ENCODE results near the gene SALL4.
"Not testable (repeated sequence)": the region's sequence is repeated elsewhere in the genome, so short reads cannot be mapped to it uniquely, and the experiment has no call there.

The SALL4 gene

GRCh38 chr20:51763965-51764602, 38.2 kb downstream of the SALL4 start:
- DNase-seq: no peak

DNA sequence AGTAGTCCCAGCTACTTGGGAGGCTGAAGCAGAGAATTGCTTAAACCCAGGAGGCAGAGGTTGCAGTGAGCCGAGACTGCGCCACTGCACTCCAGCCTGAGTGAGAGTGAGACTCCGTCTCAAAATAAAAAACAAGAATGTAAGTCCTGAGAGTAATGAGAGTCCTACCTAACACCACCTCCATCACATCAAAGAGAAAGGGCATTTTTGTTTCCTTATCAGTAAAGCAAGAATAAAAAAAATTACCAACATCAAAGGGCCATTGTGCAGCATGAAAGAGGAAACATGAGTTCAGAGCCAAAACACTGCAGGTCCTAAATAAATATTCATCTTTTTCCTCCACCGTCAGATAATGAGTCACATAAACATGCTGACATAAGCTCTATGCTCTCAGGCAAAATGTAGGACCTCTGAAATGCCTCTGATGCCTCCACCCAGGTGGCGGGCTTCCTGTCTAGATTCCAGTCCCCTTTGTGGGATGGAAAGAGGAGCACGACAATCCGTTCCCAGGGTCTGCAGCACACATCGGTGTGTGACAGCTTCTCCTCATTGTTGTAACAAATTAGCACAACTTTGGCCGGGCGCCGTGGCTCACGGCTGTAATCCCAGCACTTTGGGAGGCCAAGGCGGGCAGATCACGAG, 41.3 kb downstream of the SALL4 start:
- no peak for DNase-seq

GRCh38 chr20:51759769-51760510, 42.4 kb downstream of the SALL4 start:
- DNase-seq: no peak

DNA sequence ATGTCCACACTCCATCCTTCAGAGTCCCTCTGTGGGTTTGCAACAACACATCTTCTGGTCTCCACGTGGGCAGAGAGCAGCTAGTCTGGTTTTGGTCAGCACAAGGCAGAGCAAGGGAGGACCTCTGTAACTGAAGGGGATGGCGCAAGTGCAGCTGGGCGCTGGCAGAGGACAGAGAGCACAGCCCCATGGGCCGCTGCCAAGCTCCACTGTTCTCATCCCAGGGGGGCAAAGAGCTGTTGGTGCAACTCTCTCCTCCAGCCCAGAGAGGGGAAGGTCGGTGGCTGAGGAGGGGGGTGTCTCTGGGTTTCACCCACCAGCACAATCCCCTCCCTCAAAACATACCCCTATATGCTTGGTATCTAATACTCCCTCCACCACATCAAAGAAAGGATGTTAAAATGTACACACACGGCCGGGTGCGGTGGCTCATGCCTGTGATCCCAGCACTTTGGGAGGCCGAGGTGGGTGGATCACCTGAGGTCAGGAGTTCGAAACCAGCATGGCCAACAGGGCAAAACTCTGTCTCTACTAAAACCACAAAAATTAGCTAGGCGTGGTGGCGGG, 43.3 kb downstream of the SALL4 start:
- no peak for DNase-seq

DNA sequence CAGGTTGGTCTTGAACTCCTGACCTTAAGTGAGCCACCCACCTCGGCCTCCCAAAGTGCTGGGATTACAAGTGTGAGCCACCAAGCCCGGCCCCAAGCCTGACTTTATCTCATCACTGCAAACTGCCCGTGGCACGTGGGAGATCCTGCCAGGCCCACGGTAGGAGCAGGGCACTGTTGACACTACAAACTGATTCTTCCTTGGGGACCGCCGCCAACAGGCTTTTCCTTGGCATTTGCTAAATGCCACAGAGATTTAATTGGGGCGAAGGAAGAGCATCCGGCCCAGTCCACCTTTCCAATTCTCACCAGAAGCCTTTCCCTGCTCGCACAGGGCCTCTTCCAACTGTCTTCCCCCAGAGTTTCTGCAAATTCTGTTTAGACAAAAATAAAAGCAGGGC, 45.1 kb downstream of the SALL4 start:
- DNase-seq: no peak

DNA sequence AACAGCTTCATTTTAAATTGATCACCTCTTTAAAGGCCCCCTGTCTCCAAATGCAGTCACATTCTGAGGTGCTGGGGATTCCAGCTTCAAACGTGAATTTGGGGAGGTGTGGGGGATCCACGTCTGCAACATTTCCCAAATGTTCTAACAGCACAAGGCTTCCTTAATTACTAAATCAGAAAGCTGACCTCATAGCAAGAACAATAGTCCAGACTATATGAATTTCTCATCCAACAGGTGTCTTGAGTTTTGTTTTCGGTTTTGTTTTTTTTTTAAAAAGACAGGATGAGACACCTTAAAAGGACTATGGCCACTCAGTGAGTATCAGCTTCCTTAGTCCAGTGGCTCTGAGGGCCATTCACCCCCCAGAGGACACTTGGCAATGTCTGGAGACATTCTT, 45.7 kb downstream of the SALL4 start:
- DNase-seq: no peak

DNA sequence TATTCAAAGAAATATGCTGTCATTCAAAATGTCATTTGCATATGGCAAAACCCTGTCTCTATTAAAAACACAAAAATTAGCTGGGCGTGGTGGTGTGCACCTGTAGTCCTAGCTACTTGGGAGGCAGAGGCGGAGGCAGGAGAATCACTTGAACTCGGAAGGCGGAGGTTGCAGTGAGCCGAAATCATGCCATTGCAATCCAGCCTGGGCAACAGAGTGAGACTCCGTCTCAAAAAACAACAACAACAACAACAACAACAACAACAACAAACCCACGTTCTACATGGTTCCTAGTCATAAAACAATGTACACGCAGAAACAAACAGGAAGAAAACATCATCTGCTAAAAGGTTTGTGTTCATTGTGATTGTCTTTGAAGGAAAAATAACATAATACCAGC, 49.1 kb downstream of the SALL4 start:
- not testable (repeated sequence) for DNase-seq

DNA sequence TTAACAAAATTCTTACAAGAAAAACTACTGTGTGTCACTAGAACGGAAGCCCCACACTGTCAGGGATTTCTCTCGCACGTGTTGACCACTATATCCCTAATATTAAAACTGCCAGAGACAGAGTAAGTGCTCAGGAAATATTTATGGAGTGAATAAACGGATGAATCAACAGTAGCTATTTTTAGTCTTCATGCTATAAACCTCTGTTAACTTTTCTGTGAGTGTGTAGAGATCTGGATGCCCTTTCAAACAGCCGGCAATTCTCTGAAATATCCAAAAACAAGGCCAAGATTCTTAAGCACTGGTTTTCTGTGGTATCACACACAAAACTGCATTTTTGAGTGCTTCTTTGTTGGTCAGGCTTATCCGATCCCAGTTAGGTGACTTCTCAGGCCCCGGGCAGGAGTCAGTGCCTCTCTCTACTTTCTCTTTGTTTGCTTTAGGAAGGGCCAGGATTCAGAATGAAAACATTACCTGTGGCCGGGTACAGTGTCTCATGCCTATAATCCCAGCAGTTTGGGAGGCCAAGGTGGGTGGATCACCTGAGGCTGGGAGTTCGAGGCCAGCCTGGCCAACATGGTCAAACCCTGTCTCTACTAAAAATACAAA, 49.9 kb downstream of the SALL4 start:
- no peak for DNase-seq

DNA sequence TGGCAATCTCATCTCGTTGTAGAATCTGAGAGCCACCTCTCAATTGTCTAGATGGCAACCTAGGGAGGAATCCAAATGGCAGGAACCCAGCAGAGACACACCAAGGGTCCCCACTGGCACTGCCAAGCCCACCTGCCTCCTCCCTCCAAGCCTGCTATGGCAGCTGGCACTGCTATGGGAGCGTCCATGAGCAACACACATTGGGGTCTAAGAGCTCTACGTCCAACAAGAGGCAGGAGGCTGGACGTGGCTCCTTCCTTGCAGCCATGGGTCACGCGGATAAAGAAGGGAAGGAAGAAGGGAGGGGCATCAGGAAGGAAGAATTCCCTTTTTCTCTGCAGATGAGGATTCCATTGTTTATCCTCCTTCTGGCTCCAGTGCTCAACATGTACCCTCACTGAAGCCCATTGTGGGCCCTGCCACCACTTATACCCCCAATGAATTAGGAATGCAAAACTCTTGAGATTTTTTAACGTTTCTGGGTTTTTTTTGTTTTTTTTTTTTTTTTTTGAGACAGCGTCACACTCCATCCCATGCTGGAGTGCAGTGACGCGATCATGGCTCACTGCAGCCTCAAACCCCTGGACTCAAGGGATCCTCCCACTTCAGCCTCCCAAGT, 51.4 kb downstream of the SALL4 start:
- no peak for DNase-seq

GRCh38 chr20:51750037-51750769, 52.1 kb downstream of the SALL4 start:
- peak; percentile 59 for DNase-seq

DNA sequence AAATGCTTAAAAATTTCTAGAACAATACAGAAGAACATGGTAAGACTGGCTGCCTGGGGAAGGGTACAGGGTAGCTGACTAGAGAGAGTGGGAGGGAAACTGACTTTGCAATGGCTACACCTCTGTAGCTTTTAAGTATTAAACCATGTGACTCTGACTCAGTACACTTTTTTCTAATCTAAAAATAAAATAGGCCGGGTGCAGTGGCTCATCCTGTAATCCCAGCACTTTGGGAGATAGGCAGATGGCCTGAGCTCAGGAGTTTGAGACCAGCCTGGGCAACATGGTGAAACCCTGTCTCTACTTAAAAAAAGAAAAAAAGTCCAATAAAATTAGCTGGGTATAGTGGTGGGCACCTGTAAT, 52.7 kb downstream of the SALL4 start:
- DNase-seq: no peak

GRCh38 chr20:51747182-51747911, 55.0 kb downstream of the SALL4 start:
- no peak for DNase-seq

DNA sequence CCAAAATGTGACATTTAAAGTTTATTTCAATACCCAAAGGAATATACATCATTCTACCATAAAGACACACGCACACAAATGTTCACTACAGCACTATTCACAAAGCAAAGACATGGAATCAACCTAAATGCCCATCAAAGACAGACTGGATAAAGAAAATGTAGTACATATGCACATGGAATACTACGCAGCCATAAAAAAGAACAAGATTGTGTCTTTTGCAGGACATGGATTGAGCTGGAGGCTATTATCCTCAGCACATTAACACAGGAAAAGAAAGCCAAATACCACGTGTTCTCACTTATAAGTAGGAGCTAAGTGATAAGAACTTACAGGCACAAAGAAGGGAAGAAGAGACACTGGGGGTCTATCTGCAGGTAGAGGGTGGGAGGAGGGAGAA, 56.5 kb downstream of the SALL4 start:
- DNase-seq: no peak

DNA sequence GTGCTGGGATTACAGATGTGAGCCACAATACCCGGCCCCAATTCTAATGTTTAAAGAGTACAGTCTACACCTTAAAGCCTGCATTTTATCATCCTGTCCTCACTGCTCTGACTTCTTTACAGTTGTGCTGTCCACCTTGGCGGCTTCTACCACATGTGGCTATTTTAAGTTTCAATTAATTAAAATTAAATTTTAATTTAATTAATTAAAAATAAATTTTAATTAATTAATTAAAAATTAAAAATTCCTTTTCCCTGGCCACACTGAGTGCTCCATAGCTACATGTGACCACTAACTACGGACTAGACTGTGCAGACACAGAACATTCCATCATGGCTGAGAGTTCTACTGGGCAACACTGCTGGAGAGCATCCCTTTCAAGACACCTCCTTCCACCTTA, 61.5 kb downstream of the SALL4 start:
- no peak for DNase-seq

DNA sequence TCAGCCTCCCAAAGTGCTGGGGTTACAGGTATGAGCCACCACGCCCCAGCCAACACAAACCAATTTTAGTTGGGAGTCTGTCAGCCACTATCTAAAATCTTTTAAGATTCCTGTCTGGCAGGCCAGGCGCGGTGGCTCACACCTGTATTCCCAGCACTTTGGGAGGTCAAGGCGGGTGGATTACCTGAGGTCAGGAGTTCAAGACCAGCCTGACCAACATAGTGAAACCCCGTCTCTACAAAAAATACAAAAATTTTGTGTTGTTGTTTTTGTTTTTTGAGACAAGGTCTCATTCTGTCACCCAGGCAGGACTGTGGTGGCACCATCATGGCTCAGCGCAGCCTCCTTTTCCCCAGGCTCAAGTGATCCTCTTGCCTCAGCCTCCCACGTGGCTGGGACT, 62.0 kb downstream of the SALL4 start:
- DNase-seq: not testable (repeated sequence)

GRCh38 chr20:51739722-51740249, 62.5 kb downstream of the SALL4 start:
- DNase-seq: no peak

DNA sequence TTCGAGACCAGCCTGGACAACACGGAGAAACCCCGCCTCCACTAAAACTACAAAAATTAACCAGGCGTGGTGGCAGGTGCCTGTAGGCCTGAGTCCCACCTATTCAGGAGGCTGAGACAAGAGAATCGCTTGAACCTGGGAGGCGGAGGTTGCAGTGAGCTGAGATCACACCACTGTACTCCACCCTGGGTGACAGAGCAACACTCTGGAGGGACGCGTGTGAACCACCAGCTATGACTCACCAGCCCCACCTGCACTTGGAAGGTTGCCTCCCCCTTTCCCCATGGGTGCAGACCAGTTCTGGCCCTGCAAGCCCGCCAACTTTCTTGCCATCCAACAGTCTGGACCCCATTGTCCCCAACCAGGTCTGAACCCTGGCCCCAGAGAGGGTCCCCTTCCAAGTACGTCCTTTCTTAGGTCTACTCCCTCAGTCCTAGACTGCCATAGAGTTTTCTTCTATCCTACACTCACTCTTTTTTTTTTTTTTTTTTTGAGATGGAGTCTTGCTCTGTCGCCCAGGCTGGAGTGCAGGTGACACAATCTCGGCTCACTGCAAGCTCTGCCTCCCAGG, 63.4 kb downstream of the SALL4 start:
- no peak for DNase-seq

- not testable (repeated sequence) for DNase-seq
Measured at GRCh38 chr20:51738261-51738660, 64.1 kb downstream of the SALL4 start.

GRCh38 chr20:51736947-51737346, 65.4 kb downstream of the SALL4 start:
- no peak for DNase-seq

- DNase-seq: no peak
Measured at GRCh38 chr20:51735728-51736600, 66.4 kb downstream of the SALL4 start.
